ENCODE data around the gene DHRS1. TPM values are rescaled to one million over a fixed set of nuclear protein-coding genes. Genes with fewer than 3 reads are reported as not detected.
"Not testable (repeated sequence)": the region's sequence is repeated elsewhere in the genome, so short reads cannot be mapped to it uniquely, and the experiment has no call there.

DHRS1 gene
- total and polyA plus RNA-seq, 4 donors, result 21.2 to 33.2 (median 28.5) TPM

- H3K27me3 ChIP-seq (ENCODE audit: control insufficient read depth in 1 of 2, insufficient read depth in 2 of 2, low read length in 1 of 2), result no peaks in the 10 kb centered on the region
- peak in 1 of 2 donors; percentile 72 for DNase-seq
- intact Hi-C loops (cut with DNase I), result no loop called here
- H3K4me3 ChIP-seq (ENCODE audit: low read length in 2 of 2), result no peak overlapping the region
- no peaks in the 10 kb centered on the region for H3K4me1 ChIP-seq (ENCODE audit: control insufficient read depth in 1 of 2, insufficient read depth in 2 of 2, low read length in 2 of 2)
- H3K36me3 ChIP-seq (ENCODE audit: control insufficient read depth in 1 of 2, insufficient read depth in 2 of 2, low read length in 1 of 2), result no peaks in the 10 kb centered on the region
- 91 to 92% methylated on average over 10 of the region's 10 CpGs for WGBS, 2 donors
- ATAC-seq (ENCODE audit: low FRiP score), result no peak
- no peaks in the 10 kb centered on the region for H3K9me3 ChIP-seq (ENCODE audit: control insufficient read depth, low read length)
- H3K27ac ChIP-seq (ENCODE audit: low read depth in 1 of 2, low read length in 2 of 2), result no peak overlapping the region
These were observed 31.5 kb upstream of the DHRS1 start for GRCh38 chr14:24330973-24331674.

GRCh38 chr14:24329736-24330135 lies 30.2 kb upstream of the DHRS1 start:
- H3K4me3 ChIP-seq (ENCODE audit: low read length in 2 of 2), result no peak overlapping the region
- WGBS, 2 donors, result 84 to 86% methylated on average over 9 of the region's 9 CpGs
- peak; percentile 77 to 89 for DNase-seq
- ATAC-seq (ENCODE audit: low FRiP score), result no peak
- no peaks in the 10 kb centered on the region for H3K36me3 ChIP-seq (ENCODE audit: control insufficient read depth in 1 of 2, insufficient read depth in 2 of 2, low read length in 1 of 2)
- H3K27me3 ChIP-seq (ENCODE audit: control insufficient read depth in 1 of 2, insufficient read depth in 2 of 2, low read length in 1 of 2), result no peaks in the 10 kb centered on the region
- intact Hi-C loops (cut with DNase I), result no loop called here
- H3K27ac ChIP-seq (ENCODE audit: low read depth in 1 of 2, low read length in 2 of 2), result no peak overlapping the region
- H3K4me1 ChIP-seq (ENCODE audit: control insufficient read depth in 1 of 2, insufficient read depth in 2 of 2, low read length in 2 of 2), result no peaks in the 10 kb centered on the region
- H3K9me3 ChIP-seq (ENCODE audit: control insufficient read depth, low read length), result no peaks in the 10 kb centered on the region

GRCh38 chr14:24329073-24329663 lies 29.6 kb upstream of the DHRS1 start:
- intact Hi-C loops (cut with DNase I), result no loop called here
- Histone ChIP-seq H3K4me3 (ENCODE audit: low read length in 2 of 2) (no peak overlapping the region), H3K4me1 (ENCODE audit: control insufficient read depth in 1 of 2, insufficient read depth in 2 of 2, low read length in 2 of 2) (no peaks in the 10 kb centered on the region), H3K27me3 (ENCODE audit: control insufficient read depth in 1 of 2, insufficient read depth in 2 of 2, low read length in 1 of 2) (no peaks in the 10 kb centered on the region), H3K9me3 (ENCODE audit: control insufficient read depth, low read length) (no peaks in the 10 kb centered on the region), H3K36me3 (ENCODE audit: control insufficient read depth in 1 of 2, insufficient read depth in 2 of 2, low read length in 1 of 2) (no peaks in the 10 kb centered on the region), H3K27ac (ENCODE audit: low read depth in 1 of 2, low read length in 2 of 2) (no peak overlapping the region)
- DNase-seq (peak in 1 of 2 donors; percentile 57), ATAC-seq (ENCODE audit: low FRiP score) (no peak)
- WGBS, 2 donors, result 90% methylated on average over 12 of the region's 12 CpGs

- ATAC-seq (ENCODE audit: low FRiP score); intact Hi-C loops (cut with DNase I); H3K27me3 ChIP-seq (ENCODE audit: control insufficient read depth in 1 of 2, insufficient read depth in 2 of 2, low read length in 1 of 2); H3K4me1 ChIP-seq (ENCODE audit: control insufficient read depth in 1 of 2, insufficient read depth in 2 of 2, low read length in 2 of 2); H3K27ac ChIP-seq (ENCODE audit: low read depth in 1 of 2, low read length in 2 of 2); H3K9me3 ChIP-seq (ENCODE audit: control insufficient read depth, low read length); H3K4me3 ChIP-seq (ENCODE audit: low read length in 2 of 2); H3K36me3 ChIP-seq (ENCODE audit: control insufficient read depth in 1 of 2, insufficient read depth in 2 of 2, low read length in 1 of 2): not testable (repeated sequence)
- WGBS, 2 donors, result 1% methylated on average over 9 of the region's 9 CpGs
- peak; percentile 77 to 84 for DNase-seq
These were observed 28.3 kb upstream of the DHRS1 start for GRCh38 chr14:24327914-24328313.

- intact Hi-C loops (cut with DNase I), result no loop called here
- H3K4me1 ChIP-seq (ENCODE audit: control insufficient read depth in 1 of 2, insufficient read depth in 2 of 2, low read length in 2 of 2), result no peaks in the 10 kb centered on the region
- H3K36me3 ChIP-seq (ENCODE audit: control insufficient read depth in 1 of 2, insufficient read depth in 2 of 2, low read length in 1 of 2), result no peaks in the 10 kb centered on the region
- no peak for ATAC-seq (ENCODE audit: low FRiP score)
- no peak overlapping the region for H3K27ac ChIP-seq (ENCODE audit: low read depth in 1 of 2, low read length in 2 of 2)
- 86 to 92% methylated on average over 2 of the region's 2 CpGs for WGBS, 2 donors
- DNase-seq, result peak in 1 of 2 donors; percentile 44
- no peak overlapping the region for H3K4me3 ChIP-seq (ENCODE audit: low read length in 2 of 2)
- no peaks in the 10 kb centered on the region for H3K9me3 ChIP-seq (ENCODE audit: control insufficient read depth, low read length)
- H3K27me3 ChIP-seq (ENCODE audit: control insufficient read depth in 1 of 2, insufficient read depth in 2 of 2, low read length in 1 of 2), result no peaks in the 10 kb centered on the region
These were observed 27.7 kb upstream of the DHRS1 start for GRCh38 chr14:24327303-24327702.

GRCh38 chr14:24325963-24326362 lies 26.4 kb upstream of the DHRS1 start:
- 76 to 79% methylated on average over 9 of the region's 9 CpGs for WGBS, 2 donors
- H3K4me3 ChIP-seq (ENCODE audit: low read length in 2 of 2), result no peak overlapping the region
- no peaks in the 10 kb centered on the region for H3K36me3 ChIP-seq (ENCODE audit: control insufficient read depth in 1 of 2, insufficient read depth in 2 of 2, low read length in 1 of 2)
- no peaks in the 10 kb centered on the region for H3K27me3 ChIP-seq (ENCODE audit: control insufficient read depth in 1 of 2, insufficient read depth in 2 of 2, low read length in 1 of 2)
- no peaks in the 10 kb centered on the region for H3K9me3 ChIP-seq (ENCODE audit: control insufficient read depth, low read length)
- no peaks in the 10 kb centered on the region for H3K4me1 ChIP-seq (ENCODE audit: control insufficient read depth in 1 of 2, insufficient read depth in 2 of 2, low read length in 2 of 2)
- intact Hi-C loops (cut with DNase I), result no loop called here
- ATAC-seq (ENCODE audit: low FRiP score), result no peak
- H3K27ac ChIP-seq (ENCODE audit: low read depth in 1 of 2, low read length in 2 of 2), result no peak overlapping the region
- DNase-seq, result peak in 1 of 2 donors; percentile 33

- Histone ChIP-seq H3K27me3 (ENCODE audit: control insufficient read depth in 1 of 2, insufficient read depth in 2 of 2, low read length in 1 of 2) (no peaks in the 10 kb centered on the region), H3K36me3 (ENCODE audit: control insufficient read depth in 1 of 2, insufficient read depth in 2 of 2, low read length in 1 of 2) (no peaks in the 10 kb centered on the region), H3K9me3 (ENCODE audit: control insufficient read depth, low read length) (no peaks in the 10 kb centered on the region), H3K27ac (ENCODE audit: low read depth in 1 of 2, low read length in 2 of 2) (no peak overlapping the region), H3K4me3 (ENCODE audit: low read length in 2 of 2) (no peak overlapping the region), H3K4me1 (ENCODE audit: control insufficient read depth in 1 of 2, insufficient read depth in 2 of 2, low read length in 2 of 2) (no peaks in the 10 kb centered on the region)
- DNase-seq, result peak in 1 of 2 donors; percentile 31
- intact Hi-C loops (cut with DNase I), result no loop called here
- ATAC-seq (ENCODE audit: low FRiP score), result no peak
- WGBS, 2 donors, result 90 to 96% methylated on average over 5 of the region's 5 CpGs
These were observed 25.5 kb upstream of the DHRS1 start for GRCh38 chr14:24325041-24325530.

GRCh38 chr14:24324024-24324423 lies 24.4 kb upstream of the DHRS1 start:
- no peak overlapping the region for H3K4me3 ChIP-seq (ENCODE audit: low read length in 2 of 2)
- no peak for ATAC-seq (ENCODE audit: low FRiP score)
- DNase-seq, result peak in 1 of 2 donors; percentile 72
- WGBS, 2 donors, result 76 to 78% methylated on average over 6 of the region's 6 CpGs
- H3K36me3 ChIP-seq (ENCODE audit: control insufficient read depth in 1 of 2, insufficient read depth in 2 of 2, low read length in 1 of 2), result no peaks in the 10 kb centered on the region
- no peak overlapping the region for H3K27ac ChIP-seq (ENCODE audit: low read depth in 1 of 2, low read length in 2 of 2)
- H3K9me3 ChIP-seq (ENCODE audit: control insufficient read depth, low read length), result no peaks in the 10 kb centered on the region
- no peaks in the 10 kb centered on the region for H3K27me3 ChIP-seq (ENCODE audit: control insufficient read depth in 1 of 2, insufficient read depth in 2 of 2, low read length in 1 of 2)
- intact Hi-C loops (cut with DNase I), result no loop called here
- H3K4me1 ChIP-seq (ENCODE audit: control insufficient read depth in 1 of 2, insufficient read depth in 2 of 2, low read length in 2 of 2), result no peaks in the 10 kb centered on the region

GRCh38 chr14:24323341-24323740 lies 23.8 kb upstream of the DHRS1 start:
- Histone ChIP-seq H3K9me3 (ENCODE audit: control insufficient read depth, low read length) (no peaks in the 10 kb centered on the region), H3K27ac (ENCODE audit: low read depth in 1 of 2, low read length in 2 of 2) (no peak overlapping the region), H3K36me3 (ENCODE audit: control insufficient read depth in 1 of 2, insufficient read depth in 2 of 2, low read length in 1 of 2) (no peaks in the 10 kb centered on the region), H3K4me1 (ENCODE audit: control insufficient read depth in 1 of 2, insufficient read depth in 2 of 2, low read length in 2 of 2) (no peaks in the 10 kb centered on the region), H3K27me3 (ENCODE audit: control insufficient read depth in 1 of 2, insufficient read depth in 2 of 2, low read length in 1 of 2) (no peaks in the 10 kb centered on the region), H3K4me3 (ENCODE audit: low read length in 2 of 2) (no peak overlapping the region)
- ATAC-seq (ENCODE audit: low FRiP score) (no peak), DNase-seq (peak in 1 of 2 donors; percentile 13)
- intact Hi-C loops (cut with DNase I), result no loop called here
- 58 to 64% methylated on average over 3 of the region's 3 CpGs for WGBS, 2 donors

Data from aorta (tissue), 5 donors.